Retinal pigment epithelial cell (primary cell): Measurements from ENCODE around the gene PID1.

Source experiments
- DNase-seq: peaks from one replicate; pipeline ENCODE4 v3.0.0-alpha.2; 2010; ENCODE audit warnings: low read depth
- H3K4me3 ChIP-seq: 2 replicates; pipeline ENCODE4 v1.5.1; 2011; ENCODE audit warnings: mild to moderate bottlenecking, low read length, control low read depth, moderate library complexity
- CTCF ChIP-seq: conservative IDR thresholded peaks from 2 replicates; pipeline ENCODE4 v1.5.1; 2011; ENCODE audit warnings: low read depth, low read length, control low read depth, inconsistent platforms

The PID1 gene

GRCh38 chr2:229098801-229099200, 172.3 kb downstream of the PID1 start:
- no peak overlapping the region for H3K4me3 ChIP-seq
- TF ChIP-seq CTCF: no peak
- DNase-seq: no peak

GRCh38 chr2:229096409-229097066, 174.5 kb downstream of the PID1 start:
- H3K4me3 ChIP-seq: no peak overlapping the region
- DNase-seq: no peak
- TF ChIP-seq CTCF: no peak

- TF ChIP-seq CTCF: no peak
- no peak for DNase-seq
- no peak overlapping the region for H3K4me3 ChIP-seq
These were observed 175.6 kb downstream of the PID1 start for GRCh38 chr2:229095472-229095871.

GRCh38 chr2:229090225-229090624, 180.9 kb downstream of the PID1 start:
- no peak overlapping the region for H3K4me3 ChIP-seq
- DNase-seq: no peak
- no peak for TF ChIP-seq CTCF

- TF ChIP-seq CTCF: no peak
These were observed 181.3 kb downstream of the PID1 start for GRCh38 chr2:229089776-229090175.

GRCh38 chr2:229088966-229089700, 182.0 kb downstream of the PID1 start:
- H3K4me3 ChIP-seq: no peak overlapping the region
- no peak for DNase-seq
- TF ChIP-seq CTCF: no peak

More at GRCh38 chr2:229089776-229090175, 181.3 kb downstream of the PID1 start:
- no peak overlapping the region for H3K4me3 ChIP-seq
- no peak for DNase-seq

GRCh38 chr2:229088517-229088913, 182.6 kb downstream of the PID1 start:
- DNase-seq: no peak
- H3K4me3 ChIP-seq: no peak overlapping the region
- TF ChIP-seq CTCF: no peak
